Measurements from ENCODE around the gene MRPL43.

MRPL43 gene

DNA sequence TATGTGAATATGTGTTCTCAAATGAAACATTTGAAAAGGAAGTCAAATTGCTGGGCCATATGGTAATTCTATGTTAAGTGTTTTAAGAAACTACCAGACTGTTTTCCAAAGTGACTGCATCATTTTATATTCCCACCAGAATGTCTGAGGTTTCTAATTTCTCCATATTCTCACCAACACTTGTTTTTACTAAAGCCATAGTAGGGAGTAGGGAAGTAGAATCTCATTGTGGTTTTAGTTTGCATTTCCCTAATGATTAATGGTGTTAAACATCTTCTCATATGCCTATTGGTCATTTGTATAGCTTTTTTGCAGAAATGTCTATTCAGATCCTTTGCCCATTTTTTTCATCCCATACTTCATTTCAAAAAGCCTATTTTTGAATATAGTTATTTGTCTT, 27.0 kb downstream of the MRPL43 start:
- no peak for DNase-seq

DNA sequence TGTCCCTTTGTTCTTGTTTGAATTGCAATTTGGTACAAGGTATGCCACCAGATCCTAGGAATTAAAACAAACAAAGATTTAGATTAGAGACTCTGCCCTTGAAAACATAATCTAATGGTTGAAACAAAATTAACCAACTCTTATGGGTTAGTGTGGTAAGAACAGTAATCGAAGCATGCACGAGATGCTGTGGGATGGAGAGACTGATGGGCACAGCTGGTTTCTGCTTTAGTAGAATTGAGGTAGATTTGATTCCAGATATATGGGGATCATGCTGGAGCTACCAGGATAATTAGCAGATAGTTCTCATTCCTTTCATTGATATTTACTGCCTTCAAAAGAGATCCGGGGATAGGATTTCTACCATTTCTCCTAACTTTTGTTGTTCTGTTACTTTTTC, 38.4 kb downstream of the MRPL43 start:
- DNase-seq = no peak

GRCh38 chr10:100945754-100946153, 41.5 kb downstream of the MRPL43 start:
- no peak for DNase-seq

GRCh38 chr10:100943508-100943907, 43.8 kb downstream of the MRPL43 start:
- DNase-seq = no peak

- DNase-seq = no peak
Observed at GRCh38 chr10:100942229-100942628, 45.1 kb downstream of the MRPL43 start.

GRCh38 chr10:100939763-100940344, 47.4 kb downstream of the MRPL43 start:
- DNase-seq = no peak

Measured in NCI-H446 treated with DMSO at 0.1 percent for 48 hours (cell line).